Effector memory CD8-positive, alpha-beta T cell (primary cell): ENCODE measurements around the gene KCNIP4.
"Not testable (repeated sequence)": the region's sequence is repeated elsewhere in the genome, so short reads cannot be mapped to it uniquely, and the experiment has no call there.

Experiments used
- ATAC-seq: fragments of 150-1000 bp; cut with Tn5 transposase; replicated peaks from 2 replicates; pipeline ENCODE4 v1.10.0; 2021; ENCODE audit warnings: mild to moderate bottlenecking, moderate library complexity
- DNase-seq, 3 experiments: peaks; one replicate each; pipeline ENCODE4 v3.0.0; 2021
- H3K27ac Mint-ChIP-seq, 2 donors: one replicate each; pipeline ENCODE4 v1.8.0; 2022; ENCODE audit warnings: mild to moderate bottlenecking in 2 of 2, mixed read lengths in 2 of 2, moderate library complexity in 2 of 2
- H3K27me3 Mint-ChIP-seq, 2 donors: one replicate each; pipeline ENCODE4 v1.8.0; 2022; ENCODE audit warnings: mixed read lengths in 2 of 2
- H3K36me3 Mint-ChIP-seq: one replicate; pipeline ENCODE4 v1.8.0; 2022; ENCODE audit warnings: mild to moderate bottlenecking, moderate library complexity, mixed read lengths; ENCODE audit not compliant: insufficient read depth
- H3K4me1 Mint-ChIP-seq, 2 donors: one replicate each; pipeline ENCODE4 v1.8.0; 2022; ENCODE audit warnings: low read depth in 2 of 2, mixed read lengths in 2 of 2
- H3K4me3 Mint-ChIP-seq, 2 donors: one replicate each; pipeline ENCODE4 v1.8.0; 2022; ENCODE audit warnings: mild to moderate bottlenecking in 2 of 2, mixed read lengths in 2 of 2, moderate library complexity in 2 of 2
- H3K9me3 Mint-ChIP-seq, 2 donors: one replicate each; pipeline ENCODE4 v1.8.0; 2022; ENCODE audit warnings: mixed read lengths in 2 of 2

The KCNIP4 gene

DNA sequence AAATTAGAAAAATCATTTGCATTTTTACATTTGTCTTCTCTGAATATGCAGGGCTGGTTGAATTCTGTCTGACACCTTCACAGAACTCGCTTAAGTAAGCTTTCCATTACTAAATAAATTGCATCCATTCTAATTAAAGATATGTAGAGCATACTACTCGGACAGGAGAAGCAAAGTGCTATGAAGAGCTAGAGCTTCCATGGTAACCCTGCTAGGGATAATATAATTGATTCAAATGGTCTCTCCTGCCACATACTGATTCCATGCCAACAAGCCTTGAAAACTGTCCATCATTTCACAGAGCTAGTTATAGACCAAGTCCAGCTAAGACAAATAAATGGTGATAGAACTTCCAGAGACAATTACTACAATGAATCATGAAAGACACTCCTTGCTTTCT, 571.5 kb downstream of the KCNIP4 start:
- Mint-ChIP-seq H3K27me3 (no peaks in the 10 kb centered on the region), H3K4me1 (no peaks in the 10 kb centered on the region), H3K9me3 (peaks cover 9 to 12% of the 10 kb centered on the region in 2 donors), H3K36me3 (no peaks in the 10 kb centered on the region), H3K27ac (no peak overlapping the region), H3K4me3 (no peak overlapping the region)
- ATAC-seq (no peak), DNase-seq (no peak)

- ATAC-seq = no peak
- Mint-ChIP-seq H3K4me1 (no peaks in the 10 kb centered on the region), H3K27me3 (no peaks in the 10 kb centered on the region), H3K36me3 (no peaks in the 10 kb centered on the region), H3K9me3 (peaks cover 8 to 10% of the 10 kb centered on the region in 2 donors), H3K4me3 (no peak overlapping the region), H3K27ac (no peak overlapping the region)
- no peak for DNase-seq
These were observed 572.4 kb downstream of the KCNIP4 start for GRCh38 chr4:21376176-21376575.

DNA sequence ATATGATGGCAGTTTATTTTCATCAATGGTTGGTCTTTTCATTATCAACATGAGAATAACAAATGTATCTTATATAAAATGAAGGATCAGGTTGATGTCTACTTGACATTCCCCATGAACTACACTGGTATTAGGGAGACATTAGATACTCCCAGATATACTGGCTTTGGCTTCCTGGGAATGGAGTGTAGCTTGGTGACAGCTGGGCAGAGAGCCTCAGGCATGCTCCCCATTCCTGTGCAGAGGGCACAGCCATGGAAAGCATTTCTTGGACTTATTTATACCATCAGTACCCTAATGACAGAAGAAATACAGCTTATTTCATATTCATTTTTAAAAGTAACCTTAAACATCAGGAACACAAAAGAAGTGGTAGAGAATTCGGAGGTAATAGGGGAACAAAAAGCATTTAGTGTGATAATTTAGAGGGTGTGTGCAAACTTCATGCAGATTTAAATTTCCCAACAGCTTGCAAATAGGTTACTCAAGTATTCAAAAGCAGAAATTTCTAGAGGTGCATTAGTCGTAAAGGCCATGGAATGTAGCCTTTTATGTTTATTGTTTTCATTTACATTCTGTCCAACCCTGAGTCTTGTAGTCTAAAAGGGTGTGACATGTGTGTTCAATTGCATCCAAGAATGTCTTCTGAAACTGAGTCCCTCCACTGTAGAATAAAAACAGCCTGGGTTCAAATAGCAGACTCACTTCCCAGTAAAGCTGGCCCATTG, 573.8 kb downstream of the KCNIP4 start:
- no peak for DNase-seq
- ATAC-seq = no peak
- Mint-ChIP-seq H3K4me1 (no peaks in the 10 kb centered on the region), H3K4me3 (no peak overlapping the region), H3K27ac (no peak overlapping the region), H3K27me3 (no peaks in the 10 kb centered on the region), H3K9me3 (peaks cover 8 to 15% of the 10 kb centered on the region in 2 donors), H3K36me3 (no peaks in the 10 kb centered on the region)

DNA sequence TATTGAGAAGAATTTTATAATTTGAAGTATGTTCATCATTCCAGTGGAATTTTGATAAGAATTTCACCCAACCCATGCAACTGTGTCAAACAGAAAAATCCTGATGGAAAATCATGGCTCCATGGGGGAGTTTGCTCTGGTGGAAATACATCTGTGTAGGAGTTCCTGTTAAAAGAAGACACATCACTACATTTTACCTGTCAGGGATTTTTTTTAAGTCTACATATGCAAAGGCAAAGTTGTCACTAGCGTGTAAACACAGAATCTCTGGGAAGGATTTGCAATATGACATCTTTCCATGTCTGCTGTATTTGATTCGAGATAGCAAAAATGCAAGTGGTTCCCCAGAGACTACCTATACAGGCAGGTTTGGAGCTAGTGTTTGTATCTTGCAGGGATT, 581.0 kb downstream of the KCNIP4 start:
- Mint-ChIP-seq H3K4me3 (no peak overlapping the region), H3K36me3 (no peaks in the 10 kb centered on the region), H3K9me3 (peaks cover 0 to 6% of the 10 kb centered on the region in 2 donors), H3K27ac (no peak overlapping the region), H3K4me1 (no peaks in the 10 kb centered on the region), H3K27me3 (no peaks in the 10 kb centered on the region)
- ATAC-seq (no peak), DNase-seq (no peak)

DNA sequence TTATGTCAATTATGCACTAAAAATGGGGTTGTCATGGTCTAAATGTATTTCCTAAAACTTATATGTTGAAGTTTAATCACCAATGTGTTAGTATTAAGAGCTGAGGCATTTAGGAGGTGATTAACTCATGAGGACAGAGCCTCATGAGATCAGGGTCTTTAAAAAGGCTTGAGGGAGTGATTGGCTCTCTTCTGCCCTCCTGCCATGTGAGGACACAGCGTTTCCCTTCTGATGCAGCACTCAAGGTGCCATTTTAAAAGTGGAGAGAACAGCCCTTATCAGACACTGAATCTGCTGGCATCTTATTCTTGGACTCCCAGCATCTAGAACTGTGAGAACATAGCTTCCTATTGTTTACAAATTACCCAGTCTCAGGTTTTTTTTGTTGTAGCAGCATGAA, 581.7 kb downstream of the KCNIP4 start:
- H3K9me3 Mint-ChIP-seq = peaks cover 0 to 6% of the 10 kb centered on the region in 2 donors
- ATAC-seq = no peak
- H3K4me1 Mint-ChIP-seq = no peaks in the 10 kb centered on the region

GRCh38 chr4:21366312-21366711, 582.3 kb downstream of the KCNIP4 start:
- Mint-ChIP-seq H3K4me3 (no peak overlapping the region), H3K9me3 (peaks cover 0 to 6% of the 10 kb centered on the region in 2 donors), H3K27me3 (no peaks in the 10 kb centered on the region), H3K4me1 (no peaks in the 10 kb centered on the region), H3K27ac (no peak overlapping the region), H3K36me3 (no peaks in the 10 kb centered on the region)
- no peak for DNase-seq
- ATAC-seq = no peak

More for the DNA sequence above, 581.7 kb downstream of the KCNIP4 start:
- no peak for DNase-seq
- Mint-ChIP-seq H3K36me3 (no peaks in the 10 kb centered on the region), H3K27me3 (no peaks in the 10 kb centered on the region), H3K4me3 (no peak overlapping the region), H3K27ac (no peak overlapping the region)

DNA sequence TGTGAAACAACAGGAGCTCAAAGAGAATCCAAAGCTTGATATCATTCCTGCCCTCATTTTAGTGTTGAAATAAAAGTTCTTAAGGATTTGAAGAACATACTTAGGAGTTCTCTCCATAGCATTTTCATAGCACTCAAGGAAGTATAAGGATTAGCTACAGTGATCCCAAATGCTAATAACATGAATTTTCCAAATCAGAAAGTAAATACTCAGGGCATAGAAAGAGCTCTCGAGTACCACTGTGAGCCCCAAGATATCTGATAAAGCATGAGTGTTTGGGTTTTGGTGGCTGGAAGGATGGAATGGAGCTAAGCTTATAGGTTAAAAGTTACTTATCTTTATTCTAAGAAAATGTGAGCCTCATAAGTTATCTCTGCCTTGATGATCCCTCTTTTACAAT, 584.9 kb downstream of the KCNIP4 start:
- Mint-ChIP-seq H3K27me3 (no peaks in the 10 kb centered on the region), H3K9me3 (peaks cover 0 to 2% of the 10 kb centered on the region in 2 donors), H3K4me3 (no peak overlapping the region), H3K4me1 (no peaks in the 10 kb centered on the region), H3K27ac (no peak overlapping the region), H3K36me3 (no peaks in the 10 kb centered on the region)
- DNase-seq (no peak), ATAC-seq (no peak)

- H3K27me3 Mint-ChIP-seq, H3K36me3 Mint-ChIP-seq, ATAC-seq, DNase-seq, H3K27ac Mint-ChIP-seq, H3K4me3 Mint-ChIP-seq, H3K4me1 Mint-ChIP-seq: not testable (repeated sequence)
- H3K9me3 Mint-ChIP-seq = peaks cover 3 to 21% of the 10 kb centered on the region in 2 donors
These were observed 596.2 kb downstream of the KCNIP4 start for GRCh38 chr4:21352354-21352753.

GRCh38 chr4:21347142-21347541, 601.4 kb downstream of the KCNIP4 start:
- DNase-seq (no peak), ATAC-seq (no peak)
- H3K4me3 Mint-ChIP-seq = no peak overlapping the region
- H3K27ac Mint-ChIP-seq = no peak overlapping the region
- no peaks in the 10 kb centered on the region for H3K36me3 Mint-ChIP-seq
- no peaks in the 10 kb centered on the region for H3K27me3 Mint-ChIP-seq
- peaks cover 0 to 5% of the 10 kb centered on the region in 2 donors for H3K9me3 Mint-ChIP-seq
- H3K4me1 Mint-ChIP-seq = no peaks in the 10 kb centered on the region

- no peak overlapping the region for H3K27ac Mint-ChIP-seq
- ATAC-seq (no peak), DNase-seq (no peak)
- no peaks in the 10 kb centered on the region for H3K4me1 Mint-ChIP-seq
- peaks cover 0 to 11% of the 10 kb centered on the region in 2 donors for H3K9me3 Mint-ChIP-seq
- H3K36me3 Mint-ChIP-seq = no peaks in the 10 kb centered on the region
- H3K27me3 Mint-ChIP-seq = no peaks in the 10 kb centered on the region
- H3K4me3 Mint-ChIP-seq = no peak overlapping the region
These were observed 620.4 kb downstream of the KCNIP4 start for GRCh38 chr4:21327976-21328700.

DNA sequence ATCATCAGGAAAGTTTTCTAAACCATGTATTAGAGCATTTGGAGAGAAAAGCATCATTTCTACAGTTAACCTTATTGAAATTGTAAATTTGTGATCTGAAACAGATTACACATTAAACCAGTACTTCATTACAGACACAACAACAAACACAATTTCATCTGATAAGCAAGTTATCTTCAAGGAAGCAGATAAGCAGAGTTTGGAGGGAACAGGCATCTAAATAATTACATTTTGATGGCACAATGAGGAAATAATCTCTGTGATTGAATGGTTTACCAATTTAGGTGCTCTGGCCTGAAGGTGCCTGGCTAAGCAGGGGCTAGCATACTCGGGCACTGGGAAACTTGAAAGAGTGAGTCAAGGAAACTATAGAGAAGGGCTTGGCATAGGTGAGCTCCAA, 628.5 kb downstream of the KCNIP4 start:
- H3K27me3 Mint-ChIP-seq = no peaks in the 10 kb centered on the region
- H3K9me3 Mint-ChIP-seq = peaks cover 9 to 15% of the 10 kb centered on the region in 2 donors
- H3K36me3 Mint-ChIP-seq = no peaks in the 10 kb centered on the region
- H3K4me3 Mint-ChIP-seq = no peak overlapping the region
- ATAC-seq = no peak
- H3K4me1 Mint-ChIP-seq = no peaks in the 10 kb centered on the region
- H3K27ac Mint-ChIP-seq = no peak overlapping the region
- no peak for DNase-seq

DNA sequence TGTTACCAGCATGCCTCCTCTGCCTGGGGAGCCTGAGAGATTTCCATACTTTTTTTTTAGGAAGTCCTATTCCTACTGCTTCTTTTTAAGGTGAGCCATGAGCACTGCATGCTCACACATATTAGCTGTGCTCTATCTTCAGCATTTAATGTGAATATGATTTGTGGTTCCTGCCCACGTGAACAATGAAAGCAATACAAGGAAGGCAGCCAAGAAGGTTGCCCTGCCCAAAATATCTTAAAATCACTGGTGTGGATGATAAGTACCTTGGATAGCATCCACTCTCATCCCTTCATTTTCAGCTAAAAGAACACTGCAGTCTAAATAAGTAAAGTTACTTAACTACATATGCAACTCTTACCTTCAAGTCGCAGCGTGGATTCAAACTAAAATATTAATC, 640.9 kb downstream of the KCNIP4 start:
- Mint-ChIP-seq H3K4me1 (peaks cover 0 to 2% of the 10 kb centered on the region in 2 donors), H3K36me3 (no peaks in the 10 kb centered on the region), H3K4me3 (no peak overlapping the region), H3K9me3 (peaks cover 0 to 9% of the 10 kb centered on the region in 2 donors), H3K27me3 (peaks cover 0 to 17% of the 10 kb centered on the region in 2 donors), H3K27ac (no peak overlapping the region)
- ATAC-seq (no peak), DNase-seq (no peak)

- Mint-ChIP-seq H3K4me1 (peaks cover 0 to 2% of the 10 kb centered on the region in 2 donors), H3K4me3 (no peak overlapping the region), H3K36me3 (no peaks in the 10 kb centered on the region), H3K27ac (no peak overlapping the region), H3K27me3 (peaks cover 0 to 17% of the 10 kb centered on the region in 2 donors), H3K9me3 (peaks cover 0 to 9% of the 10 kb centered on the region in 2 donors)
- no peak for ATAC-seq
- DNase-seq = no peak
These were observed 644.1 kb downstream of the KCNIP4 start for GRCh38 chr4:21304540-21304887.

- Mint-ChIP-seq H3K27me3 (no peaks in the 10 kb centered on the region), H3K36me3 (no peaks in the 10 kb centered on the region), H3K9me3 (peaks cover 0 to 12% of the 10 kb centered on the region in 2 donors), H3K27ac (no peak overlapping the region), H3K4me1 (peaks cover 0 to 6% of the 10 kb centered on the region in 2 donors), H3K4me3 (no peak overlapping the region)
- ATAC-seq = peak; percentile 59
- no peak for DNase-seq
These were observed 658.0 kb downstream of the KCNIP4 start for GRCh38 chr4:21290562-21290961.
